Activated CD4-positive, alpha-beta T cell treated with anti-CD3 and anti-CD28 coated beads for 24 hours (primary cell): Measurements from ENCODE around the gene CSH1.
A peak's percentile ranks its signal among the peaks of the same experiment; 100 is the strongest.
"Not testable (repeated sequence)": the region's sequence is repeated elsewhere in the genome, so short reads cannot be mapped to it uniquely, and the experiment has no call there.

Experiments
- DNase-seq, 2 donors: peaks; one replicate each; pipeline ENCODE4 v3.0.0-alpha.2; 2020; ENCODE audit warnings: low read depth in 2 of 2

Gene CSH1

GRCh38 chr17:63869491-63870291, 26.7 kb downstream of the CSH1 start:
- not testable (repeated sequence) for DNase-seq

- not testable (repeated sequence) for DNase-seq
These were observed 29.7 kb downstream of the CSH1 start for GRCh38 chr17:63866625-63867024.

- DNase-seq, result no peak
These were observed 37.1 kb downstream of the CSH1 start for GRCh38 chr17:63859257-63859656.

GRCh38 chr17:63856425-63856824, 39.9 kb downstream of the CSH1 start:
- DNase-seq, result not testable (repeated sequence)

- no peak for DNase-seq
These were observed 41.2 kb downstream of the CSH1 start for GRCh38 chr17:63855185-63855584.

- DNase-seq, result no peak
These were observed 41.7 kb downstream of the CSH1 start for GRCh38 chr17:63854709-63855108.

GRCh38 chr17:63853260-63853659, 43.1 kb downstream of the CSH1 start:
- no peak for DNase-seq

GRCh38 chr17:63850401-63850800, 46.0 kb downstream of the CSH1 start:
- no peak for DNase-seq

- DNase-seq, result peak; percentile 96 to 97
These were observed 47.3 kb downstream of the CSH1 start for GRCh38 chr17:63848834-63849689.

GRCh38 chr17:63847525-63848249, 48.7 kb downstream of the CSH1 start:
- no peak for DNase-seq

- DNase-seq, result no peak
These were observed 50.9 kb downstream of the CSH1 start for GRCh38 chr17:63845509-63845908.
